ENCODE data around the gene CTU2. TPM values are rescaled to one million over a fixed set of nuclear protein-coding genes. Genes with fewer than 3 reads are reported as not detected.

The CTU2 gene
- total RNA-seq, 2 experiments from 2014 or later, result 66.6 to 66.8 TPM

DNA sequence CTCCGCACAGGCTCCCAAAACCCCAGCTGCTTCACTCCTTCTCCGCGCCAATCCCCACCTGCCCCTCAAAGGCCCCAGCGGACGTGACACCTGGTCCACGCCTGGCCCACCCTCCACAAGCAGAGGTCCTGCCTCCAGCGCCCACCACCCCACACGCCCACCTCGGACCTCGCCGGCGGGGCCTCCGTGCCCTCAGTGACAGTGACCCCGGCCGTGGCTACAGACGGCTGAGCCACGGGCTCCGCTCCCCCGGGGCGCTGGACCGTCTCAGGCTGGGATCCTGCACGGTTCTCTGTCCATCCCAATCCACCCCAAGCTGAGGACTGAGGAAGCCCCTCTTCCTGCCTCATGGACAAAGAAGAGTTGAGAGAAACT lies 53.7 kb downstream of the CTU2 start:
- ChIA-PET POLR2A (interaction anchor here (0.5 kb wide), 1 partner anchor 9 kb away, joined by 4 read pairs; no protein-coding TSS in a partner anchor), CTCF (interaction anchor here (1.3 to 9.1 kb wide), 2 partner anchors 23 to 25 kb away, joined by 3 to 49 read pairs; partner anchors contain the start of gene PIEZO1)

GRCh38 chr16:88760424-88761142 lies 54.3 kb downstream of the CTU2 start:
- CTCF ChIA-PET, result interaction anchor here (1.3 to 9.1 kb wide), 2 partner anchors 24 kb away, joined by 3 to 49 read pairs; partner anchors contain the start of gene PIEZO1
- POLR2A ChIA-PET, result no interaction called here

GRCh38 chr16:88761143-88761534 lies 54.8 kb downstream of the CTU2 start:
- POLR2A ChIA-PET, result no interaction called here
- CTCF ChIA-PET, result interaction anchor here (1.3 to 9.1 kb wide), 2 partner anchors 24 to 25 kb away, joined by 3 to 49 read pairs; partner anchors contain the start of gene PIEZO1

- CTCF ChIA-PET, result interaction anchor here (9.1 kb wide), 1 partner anchor 25 kb away, joined by 49 read pairs; no protein-coding TSS in a partner anchor
Observed at GRCh38 chr16:88761830-88762229, 55.5 kb downstream of the CTU2 start.

GRCh38 chr16:88762258-88762870 lies 56.1 kb downstream of the CTU2 start:
- CTCF ChIA-PET, result interaction anchor here (1.2 to 9.1 kb wide), 3 partner anchors 18 to 26 kb away, joined by 3 to 49 read pairs (median 4); no protein-coding TSS in a partner anchor
- POLR2A ChIA-PET, result no interaction called here

More at GRCh38 chr16:88761830-88762229, 55.5 kb downstream of the CTU2 start:
- POLR2A ChIA-PET, result no interaction called here

GRCh38 chr16:88762941-88763340 lies 56.6 kb downstream of the CTU2 start:
- ChIA-PET POLR2A (no interaction called here), CTCF (interaction anchor here (1.2 to 9.1 kb wide), 3 partner anchors 17 to 26 kb away, joined by 3 to 49 read pairs (median 4); no protein-coding TSS in a partner anchor)

DNA sequence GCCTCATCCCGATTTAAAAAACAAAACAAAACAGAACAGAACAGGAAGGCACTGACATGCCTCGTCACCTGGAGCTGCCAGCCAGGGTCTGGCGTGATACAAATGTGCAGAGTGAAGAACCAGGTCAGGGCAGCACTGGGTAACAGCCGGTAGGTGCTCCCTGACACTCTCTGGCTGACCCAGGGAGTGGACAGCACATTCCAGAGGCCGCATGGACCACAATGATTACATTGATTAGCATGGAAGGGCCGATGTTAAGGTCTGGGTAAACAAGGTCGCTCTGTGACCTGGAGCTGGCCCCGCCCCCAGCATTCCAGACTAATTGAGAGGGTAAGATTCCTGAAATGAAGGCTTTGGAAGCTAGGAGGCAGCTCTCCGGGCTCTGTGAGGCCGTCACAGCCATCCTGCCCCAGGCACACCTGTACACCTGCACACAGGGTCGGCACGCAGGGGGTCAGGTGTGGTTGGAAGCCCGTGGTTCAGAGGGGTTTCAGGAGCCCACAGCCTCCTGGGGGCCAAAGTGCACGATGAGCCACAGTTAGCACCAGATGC lies 57.3 kb downstream of the CTU2 start:
- CTCF ChIA-PET, result interaction anchor here (1.2 to 9.1 kb wide), 3 partner anchors 17 to 27 kb away, joined by 3 to 49 read pairs (median 4); no protein-coding TSS in a partner anchor
- POLR2A ChIA-PET, result no interaction called here

- POLR2A ChIA-PET, result no interaction called here
- CTCF ChIA-PET, result interaction anchor here (1.7 to 9.1 kb wide), 2 partner anchors 16 to 28 kb away, joined by 4 to 49 read pairs; no protein-coding TSS in a partner anchor
Observed at GRCh38 chr16:88764080-88764479, 57.8 kb downstream of the CTU2 start.

- CTCF ChIA-PET, result interaction anchor here (9.1 kb wide), 1 partner anchor 28 kb away, joined by 49 read pairs; no protein-coding TSS in a partner anchor
- POLR2A ChIA-PET, result no interaction called here
Observed at GRCh38 chr16:88764913-88765349, 58.6 kb downstream of the CTU2 start.

Other genes starting within 250 kb of the CTU2 start
- 10 to 100 TPM; 88.0 to 94.2 TPM for gene ZC3H18, start 136.1 kb upstream of the CTU2 start, total RNA-seq
- gene IL17C, start 67.9 kb upstream of the CTU2 start, total RNA-seq, result not detected
- 100 to 1,000 TPM; 227 to 229 TPM for gene CYBA, start 55.5 kb upstream of the CTU2 start, total RNA-seq
- gene MVD, start 43.4 kb upstream of the CTU2 start, total RNA-seq, result 10 to 100 TPM; 66.5 to 68.5 TPM
- gene SNAI3, start 20.0 kb upstream of the CTU2 start, total RNA-seq, result 1 to 10 TPM; 2.3 TPM
- gene RNF166, start 95 bp upstream of the CTU2 start, total RNA-seq, result 10 to 100 TPM; 48.8 to 52.6 TPM
- 100 to 1,000 TPM; 217 to 219 TPM for gene PIEZO1, start 78.7 kb downstream of the CTU2 start, total RNA-seq
- gene CDT1, start 97.3 kb downstream of the CTU2 start, total RNA-seq, result 100 to 1,000 TPM; 110 to 119 TPM
- gene APRT, start 105.4 kb downstream of the CTU2 start, total RNA-seq, result 100 to 1,000 TPM; 325 to 330 TPM
- 10 to 100 TPM; 18.3 to 19.0 TPM for gene GALNS, start 150.4 kb downstream of the CTU2 start, total RNA-seq
- gene TRAPPC2L, start 150.6 kb downstream of the CTU2 start, total RNA-seq, result 100 to 1,000 TPM in 1 of 2 experiments, 10 to 100 TPM in 1; 97.2 to 103 TPM
- not detected for gene PABPN1L, start 160.2 kb downstream of the CTU2 start, total RNA-seq